ENCODE results near the gene BST1. TPM values are rescaled to one million over a fixed set of nuclear protein-coding genes. Genes with fewer than 3 reads are reported as not detected.

The BST1 gene
- total RNA-seq, 4 donors from 2014 or later, result 0.26 to 2.1 (median 0.95) TPM

DNA sequence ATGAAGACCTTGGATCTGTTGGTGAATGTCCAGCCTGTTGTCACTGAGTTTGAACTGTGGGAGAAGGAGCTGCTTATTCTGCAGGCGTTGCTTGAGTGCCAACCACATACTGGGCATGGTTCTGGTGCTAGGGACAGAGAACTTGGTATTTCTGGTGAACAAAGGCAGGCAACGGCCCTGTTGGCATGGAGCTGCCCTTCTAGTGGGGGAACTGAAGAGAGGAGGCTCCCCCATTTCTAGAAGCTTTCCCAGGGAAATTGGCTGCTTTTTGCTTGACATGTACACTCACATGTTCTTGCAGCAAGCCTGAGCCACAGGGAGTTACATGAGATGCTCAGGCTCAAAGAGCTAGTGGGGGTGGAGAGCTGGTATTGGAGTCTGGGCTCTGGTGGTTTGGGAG, 66.3 kb downstream of the BST1 start:
- no peak overlapping the region for H3K4me3 ChIP-seq
- DNase-seq (no peak), ATAC-seq (no peak)
- H3K9me3 ChIP-seq, result no peaks in the 10 kb centered on the region
- H3K27ac ChIP-seq, result no peak overlapping the region
- H3K27me3 ChIP-seq, result no peaks in the 10 kb centered on the region
- in situ Hi-C loops (cut with MboI; ENCODE audit: low sequenced_read_pairs in 4 of 4), result no loop called here
- no peaks in the 10 kb centered on the region for H3K36me3 ChIP-seq
- TF ChIP-seq POLR2A (IDR thresholded peaks at IDR 0.05), result no peak
- TF ChIP-seq, protein P1, sequence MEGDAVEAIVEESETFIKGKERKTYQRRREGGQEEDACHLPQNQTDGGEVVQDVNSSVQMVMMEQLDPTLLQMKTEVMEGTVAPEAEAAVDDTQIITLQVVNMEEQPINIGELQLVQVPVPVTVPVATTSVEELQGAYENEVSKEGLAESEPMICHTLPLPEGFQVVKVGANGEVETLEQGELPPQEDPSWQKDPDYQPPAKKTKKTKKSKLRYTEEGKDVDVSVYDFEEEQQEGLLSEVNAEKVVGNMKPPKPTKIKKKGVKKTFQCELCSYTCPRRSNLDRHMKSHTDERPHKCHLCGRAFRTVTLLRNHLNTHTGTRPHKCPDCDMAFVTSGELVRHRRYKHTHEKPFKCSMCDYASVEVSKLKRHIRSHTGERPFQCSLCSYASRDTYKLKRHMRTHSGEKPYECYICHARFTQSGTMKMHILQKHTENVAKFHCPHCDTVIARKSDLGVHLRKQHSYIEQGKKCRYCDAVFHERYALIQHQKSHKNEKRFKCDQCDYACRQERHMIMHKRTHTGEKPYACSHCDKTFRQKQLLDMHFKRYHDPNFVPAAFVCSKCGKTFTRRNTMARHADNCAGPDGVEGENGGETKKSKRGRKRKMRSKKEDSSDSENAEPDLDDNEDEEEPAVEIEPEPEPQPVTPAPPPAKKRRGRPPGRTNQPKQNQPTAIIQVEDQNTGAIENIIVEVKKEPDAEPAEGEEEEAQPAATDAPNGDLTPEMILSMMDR (IDR thresholded peaks at IDR 0.05 in 4 of 5, conservative IDR thresholded peaks at IDR 0.05 in 1 of 5), result no peak
- intact Hi-C loops (cut with DNase I; ENCODE audit: low total_unique reads), result no loop called here
- H3K4me1 ChIP-seq, result no peaks in the 10 kb centered on the region

DNA sequence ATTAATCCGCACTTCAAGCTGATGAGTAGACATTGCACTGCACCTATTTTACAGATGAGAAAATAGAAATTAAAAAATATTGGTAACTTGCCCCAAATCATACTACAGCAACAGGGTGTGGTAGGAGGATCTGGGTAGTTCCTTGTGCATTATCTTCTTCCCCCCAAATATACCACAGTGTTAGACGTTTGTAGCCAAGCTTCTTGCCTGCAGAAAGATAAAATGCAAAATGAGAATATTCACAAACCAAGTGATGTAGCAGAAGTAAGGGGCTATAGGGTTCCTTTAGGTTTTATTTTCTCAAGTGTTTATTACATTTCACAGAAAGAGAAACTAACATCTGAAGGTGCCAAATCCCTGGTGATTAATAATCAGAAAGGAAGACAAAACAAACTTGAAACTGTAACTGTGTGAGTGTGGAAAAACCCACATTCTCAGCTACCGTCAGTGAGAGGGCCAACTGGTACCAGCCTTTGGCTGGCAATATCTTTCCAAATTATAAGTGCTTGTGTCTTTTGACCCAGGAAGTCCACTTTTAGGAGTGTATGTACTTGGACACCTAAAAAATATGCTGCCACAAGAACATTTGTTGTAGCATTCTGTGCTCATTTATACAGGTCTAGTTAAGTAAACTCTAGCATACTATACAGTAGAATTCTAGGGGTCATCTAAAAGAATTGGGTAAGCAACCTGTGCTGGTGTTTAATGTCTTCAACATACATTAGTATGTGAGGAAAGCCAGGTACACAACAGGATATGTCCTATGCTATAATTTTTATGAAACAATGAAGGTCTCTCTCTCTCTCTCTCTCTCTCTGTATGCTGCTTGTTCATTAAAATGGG, 68.6 kb downstream of the BST1 start:
- no peak overlapping the region for H3K4me3 ChIP-seq
- H3K4me1 ChIP-seq, result peaks cover 0 to 2% of the 10 kb centered on the region in 2 donors
- no peak overlapping the region for H3K27ac ChIP-seq
- DNase-seq (no peak), ATAC-seq (no peak)
- in situ Hi-C loops (cut with MboI; ENCODE audit: low sequenced_read_pairs in 4 of 4), result no loop called here
- no peaks in the 10 kb centered on the region for H3K36me3 ChIP-seq
- intact Hi-C loops (cut with DNase I; ENCODE audit: low total_unique reads), result no loop called here
- TF ChIP-seq, protein P1 (IDR thresholded peaks at IDR 0.05 in 4 of 5, conservative IDR thresholded peaks at IDR 0.05 in 1 of 5), result no peak
- no peak for TF ChIP-seq POLR2A (IDR thresholded peaks at IDR 0.05)
- no peaks in the 10 kb centered on the region for H3K9me3 ChIP-seq
- no peaks in the 10 kb centered on the region for H3K27me3 ChIP-seq

DNA sequence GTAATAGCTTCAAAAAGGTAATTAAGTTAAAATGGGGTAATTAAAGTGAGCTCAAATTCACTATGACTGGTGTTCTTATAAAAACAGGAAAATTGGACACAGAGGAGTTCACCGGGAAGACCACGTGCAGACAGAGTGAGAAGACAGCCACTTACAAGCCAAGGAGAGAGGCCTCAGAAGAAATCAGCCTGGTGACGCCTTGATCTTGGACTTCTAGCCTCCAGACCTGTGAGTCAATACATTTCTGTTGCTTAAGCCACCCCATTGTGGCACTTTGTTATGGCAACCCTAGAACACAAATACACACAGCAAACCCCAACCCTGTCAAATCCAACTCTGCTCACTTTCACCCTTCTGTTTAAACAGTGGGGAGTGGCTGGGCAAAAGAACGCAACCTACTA, 71.2 kb downstream of the BST1 start:
- H3K4me1 ChIP-seq, result peaks cover 0 to 16% of the 10 kb centered on the region in 2 donors
- in situ Hi-C loops (cut with MboI; ENCODE audit: low sequenced_read_pairs in 4 of 4), result no loop called here

DNA sequence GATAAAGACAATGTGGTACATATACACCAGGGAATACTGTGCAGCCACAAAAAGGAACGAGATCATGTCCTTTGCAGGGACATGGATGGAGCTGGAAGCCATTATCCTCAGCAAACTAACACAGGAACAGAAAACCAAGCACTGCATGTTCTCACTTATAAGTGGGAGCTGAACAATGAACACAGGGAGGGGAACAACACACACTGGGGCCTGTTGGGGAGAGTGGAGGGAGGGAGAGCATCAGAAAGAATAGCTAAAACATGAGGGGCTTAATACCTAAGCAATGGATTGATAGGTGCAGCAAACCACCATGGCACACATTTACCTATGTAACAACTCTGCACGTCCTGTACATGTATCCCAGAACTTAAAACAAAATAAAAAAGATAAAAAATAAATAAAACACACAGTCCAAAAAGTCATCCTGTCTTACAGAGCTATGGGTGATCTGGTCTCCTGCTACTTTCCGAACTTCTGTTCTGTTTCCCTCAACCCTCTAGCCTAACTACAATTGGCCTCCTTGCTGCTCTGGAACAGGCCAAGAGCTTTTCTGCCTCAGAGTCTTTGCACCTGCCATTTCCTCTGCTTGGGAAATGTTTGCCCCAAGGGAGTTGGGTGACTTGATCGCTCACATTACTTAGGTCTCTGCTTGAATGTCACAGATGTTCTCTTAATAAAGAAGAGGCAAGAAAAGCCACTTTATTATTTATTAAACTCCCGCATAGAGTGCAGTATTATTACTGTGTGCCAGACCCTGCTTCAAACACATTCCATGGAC, 74.2 kb downstream of the BST1 start:
- Histone ChIP-seq H3K4me3 (no peak overlapping the region), H3K36me3 (no peaks in the 10 kb centered on the region), H3K4me1 (peaks cover 6 to 27% of the 10 kb centered on the region in 2 donors), H3K27ac (peak overlapping the region; percentile 89 to 91 (median 90)), H3K9me3 (no peaks in the 10 kb centered on the region), H3K27me3 (no peaks in the 10 kb centered on the region)
- no peak for TF ChIP-seq POLR2A (IDR thresholded peaks at IDR 0.05)
- TF ChIP-seq, protein P1 (IDR thresholded peaks at IDR 0.05 in 4 of 5, conservative IDR thresholded peaks at IDR 0.05 in 1 of 5), result no peak
- in situ Hi-C loops (cut with MboI; ENCODE audit: low sequenced_read_pairs in 4 of 4) (loop anchor here in 1 of 4 donors (25.0 kb wide), 1 partner anchor 435 kb away; no protein-coding TSS in a partner anchor), intact Hi-C loops (cut with DNase I; ENCODE audit: low total_unique reads) (no loop called here)
- ATAC-seq, result peak; percentile 39
- DNase-seq, result peak; percentile 23 to 37

More for the DNA sequence above, 71.2 kb downstream of the BST1 start:
- Histone ChIP-seq H3K4me3 (no peak overlapping the region), H3K27ac (no peak overlapping the region), H3K36me3 (no peaks in the 10 kb centered on the region), H3K9me3 (no peaks in the 10 kb centered on the region), H3K27me3 (no peaks in the 10 kb centered on the region)
- intact Hi-C loops (cut with DNase I; ENCODE audit: low total_unique reads), result no loop called here
- DNase-seq, result no peak
- no peak for TF ChIP-seq POLR2A (IDR thresholded peaks at IDR 0.05)
- TF ChIP-seq, protein P1 (IDR thresholded peaks at IDR 0.05 in 4 of 5, conservative IDR thresholded peaks at IDR 0.05 in 1 of 5), result no peak
- ATAC-seq, result no peak
